ENCODE data around the gene MLN.

- TF ChIP-seq CTCF (IDR thresholded peaks at IDR 0.05 in 8 of 11, conservative IDR thresholded peaks at IDR 0.05 in 3 of 11): no peak
- TF ChIP-seq POLR2A (IDR thresholded peaks at IDR 0.05): no peak
These were observed 5.8 kb upstream of the MLN start for GRCh38 chr6:33809594-33809993.
